Lung (tissue), 12 donors: Measurements from ENCODE around the gene GPR4. TPM values are rescaled to one million over a fixed set of nuclear protein-coding genes. Genes with fewer than 3 reads are reported as not detected.
A peak's percentile ranks its signal among the peaks of the same experiment; 100 is the strongest.

Experiments used
- ATAC-seq: fragments of 200-7000 bp; cut with Tn5 transposase; one replicate; pipeline ENCODE4 v1.9.1; 2020; ENCODE audit warnings: moderate number of reproducible peaks; ENCODE audit not compliant: insufficient read depth, low FRiP score
- DNase-seq, 3 donors: peaks; one replicate each; pipeline ENCODE4 v3.0.0-alpha.2; 2013 to 2017
- H3K27ac ChIP-seq, 2 donors: one replicate each; pipeline ENCODE4 v1.5.1; 2013; ENCODE audit warnings: mild to moderate bottlenecking in 2 of 2, moderate library complexity in 2 of 2, control low read depth in 1 of 2, inconsistent platforms in 1 of 2, low read depth in 1 of 2, low read length in 1 of 2
- H3K27me3 ChIP-seq, 3 donors: one replicate each; pipeline ENCODE4 v1.5.1; 2013; ENCODE audit warnings: low read length in 2 of 3; ENCODE audit not compliant: control insufficient read depth in 3 of 3, insufficient read depth in 3 of 3
- H3K36me3 ChIP-seq, 4 donors: one replicate each; pipeline ENCODE4 v1.5.1; 2013; ENCODE audit warnings: low read length in 4 of 4, mild to moderate bottlenecking in 1 of 4, moderate library complexity in 1 of 4; ENCODE audit not compliant: control insufficient read depth in 4 of 4, insufficient read depth in 4 of 4
- H3K4me1 ChIP-seq, 5 donors: one replicate each; pipeline ENCODE4 v1.5.1; 2013; ENCODE audit warnings: low read length in 5 of 5, mild to moderate bottlenecking in 2 of 5, moderate library complexity in 1 of 5; ENCODE audit not compliant: control insufficient read depth in 5 of 5, insufficient read depth in 5 of 5
- H3K4me3 ChIP-seq: one replicate; pipeline ENCODE4 v1.5.1; 2013; ENCODE audit warnings: mild to moderate bottlenecking, control low read depth, moderate library complexity
- H3K9ac ChIP-seq, 2 donors: one replicate each; pipeline ENCODE4 v1.5.1; 2013; ENCODE audit warnings: low read length in 2 of 2, control low read depth in 1 of 2; ENCODE audit not compliant: insufficient read depth in 1 of 2
- H3K9me3 ChIP-seq, 4 donors: one replicate each; pipeline ENCODE4 v1.5.1; 2013; ENCODE audit warnings: low read length in 3 of 4, mild to moderate bottlenecking in 1 of 4, moderate library complexity in 1 of 4; ENCODE audit not compliant: control insufficient read depth in 4 of 4, insufficient read depth in 3 of 4
- CTCF ChIP-seq: IDR thresholded peaks from 2 replicates; pipeline ENCODE4 v1.5.1; 2012; ENCODE audit warnings: mild to moderate bottlenecking; ENCODE audit errors: control extremely low read depth, extremely low read depth
- WGBS, 2 donors: extraction: QIAGEN DNeasy Blood & Tissue Kit; methylation state at CpG; one replicate each; pipeline ENCODE4 v1.1.7; 2013; 5-methylcytosine and 5-hydroxymethylcytosine counted together
- polyA plus RNA-seq, 2 donors: library from polyadenylated mRNA; stranded (reverse); fragments of 200-250 nt; gene quantifications; one replicate each; pipeline ENCODE4 v1.2.1, GENCODE V29; 2013
- total RNA-seq, 2 donors: library from RNA; depleted of rRNA in 1 of 2; stranded (reverse); fragments of >200 nt in 1 of 2; gene quantifications; one replicate each; pipeline ENCODE4 v1.2.1, GENCODE V29; 2014 to 2021
- donor health status: control.
- donor health status: control.
- donor health status: Bipolar disorder and iron deficiency.
- donor health status: healthy.
- donor health status: DM: yes; HTN: yes; CAD: no.

GPR4 gene
- total and polyA plus RNA-seq, 4 donors = 1.3 to 12.8 (median 11.8) TPM

GRCh38 chr19:45601115-45601514 is 897 bp downstream of the GPR4 start:
- H3K36me3 ChIP-seq = no peaks in the 10 kb centered on the region
- H3K4me3 ChIP-seq = peak overlapping the region; percentile 71
- no peaks in the 10 kb centered on the region for H3K9me3 ChIP-seq
- 22 to 23% methylated on average over 10 of the region's 10 CpGs for WGBS, 2 donors
- DNase-seq (no peak), ATAC-seq (no peak)
- peak overlapping the region; percentile 45 to 60 for H3K27ac ChIP-seq
- H3K4me1 ChIP-seq = peaks cover 0 to 5% (median 0%) of the 10 kb centered on the region in 5 donors
- H3K27me3 ChIP-seq = peaks cover 0 to 66% (median 56%) of the 10 kb centered on the region in 3 donors
- TF ChIP-seq CTCF = no peak
- H3K9ac ChIP-seq = no peak overlapping the region

- ATAC-seq (no peak), DNase-seq (no peak)
- TF ChIP-seq CTCF = no peak
- Histone ChIP-seq H3K4me3 (peak overlapping the region; percentile 71), H3K9me3 (no peaks in the 10 kb centered on the region), H3K4me1 (peaks cover 0 to 5% (median 0%) of the 10 kb centered on the region in 5 donors), H3K9ac (no peak overlapping the region), H3K27ac (peak overlapping the region in 1 of 2 donors; percentile 45), H3K27me3 (peaks cover 0 to 71% (median 56%) of the 10 kb centered on the region in 3 donors), H3K36me3 (no peaks in the 10 kb centered on the region)
- WGBS, 2 donors = 41 to 48% methylated on average over 5 of the region's 5 CpGs
These were observed 1.6 kb downstream of the GPR4 start for GRCh38 chr19:45600340-45600885.

- no peak for TF ChIP-seq CTCF
- Histone ChIP-seq H3K9ac (no peak overlapping the region), H3K27ac (no peak overlapping the region), H3K27me3 (peaks cover 0 to 73% (median 56%) of the 10 kb centered on the region in 3 donors), H3K9me3 (no peaks in the 10 kb centered on the region), H3K4me3 (no peak overlapping the region), H3K36me3 (no peaks in the 10 kb centered on the region), H3K4me1 (peaks cover 0 to 5% (median 0%) of the 10 kb centered on the region in 5 donors)
- ATAC-seq = no peak
- 8 to 15% methylated on average over 13 of the region's 13 CpGs for WGBS, 2 donors
- no peak for DNase-seq
These were observed 2.7 kb downstream of the GPR4 start for GRCh38 chr19:45599286-45599685.
